Astrocyte of the spinal cord (primary cell): Measurements from ENCODE around the gene HIGD1C.

Experiments used
- DNase-seq: peaks from one replicate; pipeline ENCODE4 v3.0.0; 2011; ENCODE audit warnings: low read depth, low spot score
- H3K4me3 ChIP-seq: 2 replicates; pipeline ENCODE4 v1.5.1; 2011; ENCODE audit warnings: low read depth, mild to moderate bottlenecking, low read length, moderate library complexity
- CTCF ChIP-seq: IDR thresholded peaks from 2 replicates; pipeline ENCODE4 v1.5.1; 2012; ENCODE audit warnings: low read depth, mild to moderate bottlenecking, low read length, inconsistent platforms
- in situ Hi-C: cut with HindIII; loops from 2 replicates; pipeline ENCODE4 v1.10.0; 2017; ENCODE audit warnings: low sequenced_read_pairs

The HIGD1C gene

DNA sequence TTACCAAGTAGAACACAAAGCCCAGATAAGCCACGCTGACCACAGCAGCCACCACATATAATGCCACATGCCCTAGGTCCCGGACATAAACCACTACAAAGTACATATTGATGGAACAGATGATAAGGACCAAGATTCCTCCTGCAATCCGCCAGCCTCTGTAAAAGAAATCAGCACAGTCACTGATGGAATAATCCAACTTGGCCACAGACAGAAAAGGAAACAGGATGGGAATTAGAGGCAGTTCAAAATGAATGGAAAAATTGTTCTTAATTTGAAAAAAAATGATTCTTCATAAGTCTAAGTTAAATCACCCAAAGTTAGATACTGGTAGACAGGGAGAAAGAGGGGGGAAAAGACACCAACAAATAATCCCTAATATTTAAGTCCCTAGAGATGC lies 38.4 kb downstream of the HIGD1C start:
- H3K4me3 ChIP-seq, result no peak overlapping the region
- no peak for DNase-seq
- in situ Hi-C loops, result no loop called here
- TF ChIP-seq CTCF, result no peak

- no peak overlapping the region for H3K4me3 ChIP-seq
- DNase-seq, result no peak
- no peak for TF ChIP-seq CTCF
- in situ Hi-C loops, result no loop called here
Measured at GRCh38 chr12:50991291-50991690, 38.9 kb downstream of the HIGD1C start.

GRCh38 chr12:50992819-50993218 lies 40.5 kb downstream of the HIGD1C start:
- DNase-seq, result no peak
- in situ Hi-C loops, result no loop called here
- no peak for TF ChIP-seq CTCF
- H3K4me3 ChIP-seq, result no peak overlapping the region

DNA sequence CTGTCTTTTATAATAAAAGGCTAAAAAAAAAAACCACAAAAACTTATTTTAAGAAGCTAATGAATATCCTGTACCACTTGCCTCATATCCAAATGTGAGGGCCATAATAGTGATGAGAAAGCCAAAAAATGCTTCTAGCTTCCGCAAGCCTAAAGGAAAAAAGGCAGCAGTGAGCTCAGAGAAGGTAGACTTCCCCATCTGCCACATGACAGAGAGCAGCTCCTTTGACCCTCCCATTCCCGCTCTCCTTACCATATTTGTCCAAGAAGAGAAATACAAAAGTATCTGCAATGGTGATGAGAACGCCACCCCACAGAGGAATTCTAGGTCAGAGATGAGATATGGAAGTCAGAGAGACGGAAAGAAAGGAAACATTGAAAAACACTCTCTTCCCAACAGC lies 46.7 kb downstream of the HIGD1C start:
- no peak overlapping the region for H3K4me3 ChIP-seq
- TF ChIP-seq CTCF, result no peak
- no peak for DNase-seq
- in situ Hi-C loops, result no loop called here

GRCh38 chr12:51000245-51000644 lies 47.9 kb downstream of the HIGD1C start:
- no peak for TF ChIP-seq CTCF
- DNase-seq, result peak; percentile 13
- in situ Hi-C loops, result no loop called here
- H3K4me3 ChIP-seq, result no peak overlapping the region

- in situ Hi-C loops, result no loop called here
- no peak for TF ChIP-seq CTCF
Measured at GRCh38 chr12:51001799-51002198, 49.5 kb downstream of the HIGD1C start.

DNA sequence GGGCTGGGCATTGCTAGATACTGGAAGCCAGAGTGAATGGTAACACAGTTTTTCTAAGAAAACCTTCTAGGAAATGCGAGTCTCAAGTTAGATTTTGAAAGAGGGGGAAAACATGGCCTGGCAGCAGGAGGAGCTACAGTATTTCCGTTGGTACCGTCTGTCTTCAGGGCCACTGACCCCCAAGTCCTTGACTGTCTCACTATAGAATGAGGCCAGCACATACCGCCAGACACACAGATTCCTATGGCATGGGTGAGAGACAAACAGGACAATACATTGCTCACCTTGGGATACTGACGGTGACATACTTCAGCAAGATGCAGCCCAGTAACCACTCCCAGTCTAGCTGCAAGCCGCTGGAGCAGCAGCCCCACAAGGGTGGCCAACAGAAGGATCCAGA lies 52.2 kb downstream of the HIGD1C start:
- DNase-seq, result no peak
- H3K4me3 ChIP-seq, result no peak overlapping the region
- in situ Hi-C loops, result no loop called here
- no peak for TF ChIP-seq CTCF

More at GRCh38 chr12:51001799-51002198, 49.5 kb downstream of the HIGD1C start:
- DNase-seq, result no peak
- no peak overlapping the region for H3K4me3 ChIP-seq
